SIG-M5 treated with dmso at 0.1 percent for 504 hours (cell line): ENCODE results near the gene CPNE1.

Experiments
- DNase-seq: peaks from one replicate; lab custom pipeline; 2025; ENCODE audit not compliant: unreplicated experiment; lab: John Stamatoyannopoulos, UW

CPNE1 gene

GRCh38 chr20:35600993-35601973, 63.4 kb downstream of the CPNE1 start:
- DNase-seq: peak; percentile 42

- no peak for DNase-seq
Observed at GRCh38 chr20:35600176-35600992, 64.3 kb downstream of the CPNE1 start.

- no peak for DNase-seq
Observed at GRCh38 chr20:35599776-35600120, 65.0 kb downstream of the CPNE1 start.

GRCh38 chr20:35598899-35599775, 65.6 kb downstream of the CPNE1 start:
- no peak for DNase-seq

GRCh38 chr20:35598476-35598875, 66.2 kb downstream of the CPNE1 start:
- no peak for DNase-seq

GRCh38 chr20:35597186-35597585, 67.5 kb downstream of the CPNE1 start:
- DNase-seq: no peak

GRCh38 chr20:35595901-35596300, 68.8 kb downstream of the CPNE1 start:
- no peak for DNase-seq

- no peak for DNase-seq
Observed at GRCh38 chr20:35595456-35595855, 69.2 kb downstream of the CPNE1 start.

GRCh38 chr20:35592339-35592974, 72.2 kb downstream of the CPNE1 start:
- no peak for DNase-seq

GRCh38 chr20:35588397-35588796, 76.3 kb downstream of the CPNE1 start:
- DNase-seq: no peak

- DNase-seq: no peak
Observed at GRCh38 chr20:35587436-35587835, 77.3 kb downstream of the CPNE1 start.

GRCh38 chr20:35586751-35587425, 77.8 kb downstream of the CPNE1 start:
- no peak for DNase-seq

GRCh38 chr20:35583636-35584560, 80.8 kb downstream of the CPNE1 start:
- DNase-seq: no peak

- DNase-seq: no peak
Observed at GRCh38 chr20:35582741-35583404, 81.8 kb downstream of the CPNE1 start.

GRCh38 chr20:35582131-35582530, 82.6 kb downstream of the CPNE1 start:
- no peak for DNase-seq

- no peak for DNase-seq
Observed at GRCh38 chr20:35579196-35579595, 85.5 kb downstream of the CPNE1 start.

- no peak for DNase-seq
Observed at GRCh38 chr20:35578469-35578868, 86.2 kb downstream of the CPNE1 start.

GRCh38 chr20:35576816-35577215, 87.9 kb downstream of the CPNE1 start:
- no peak for DNase-seq
